Common myeloid progenitor, CD34-positive (primary cell): ENCODE results near the gene SPATA18.
"Not testable (repeated sequence)": the region's sequence is repeated elsewhere in the genome, so short reads cannot be mapped to it uniquely, and the experiment has no call there.

Source experiments
- CTCF ChIA-PET: fragments of 350-600 bp; sonication (Branson Sonifier 250); formaldehyde crosslinking; loops from one replicate; lab custom pipeline; 2021; ENCODE audit warnings: antibody characterized with exemption; lab: Charles Lee
- POLR2A ChIA-PET: fragments of 350-600 bp; sonication (Branson Sonifier 250); formaldehyde crosslinking; loops from one replicate; lab custom pipeline; 2021; ENCODE audit warnings: antibody characterized with exemption; lab: Charles Lee
- DNase-seq, 3 donors: peaks; one replicate each; pipeline versions ENCODE4 v3.0.0 to v3.0.0-alpha.2; 2013
- H3K27ac ChIP-seq, 2 experiments: 1 replicate in 1 of 2; 2 replicates in 1 of 2; pipeline ENCODE4 v1.7.0; 2013; ENCODE audit warnings: inconsistent platforms in 2 of 2, low read length in 2 of 2, mild to moderate bottlenecking in 2 of 2, low read depth in 1 of 2, moderate library complexity in 1 of 2; ENCODE audit not compliant: severe bottlenecking in 2 of 2, insufficient read depth in 1 of 2, poor library complexity in 1 of 2
- H3K27me3 ChIP-seq, 5 experiments: replicated peaks in 2 of 5; 1 replicate in 3 of 5; 2 replicates in 2 of 5; pipeline versions ENCODE4 v1.6.1 to v1.7.0; 2013; ENCODE audit warnings: low read length in 4 of 5, mild to moderate bottlenecking in 2 of 5, moderate library complexity in 2 of 5, inconsistent platforms in 1 of 5; ENCODE audit not compliant: insufficient read depth in 5 of 5, control insufficient read depth in 4 of 5
- H3K36me3 ChIP-seq, 4 experiments: 1 replicate in 2 of 4; 2 replicates in 2 of 4; pipeline versions ENCODE4 v1.6.1 to v1.7.0; 2013; ENCODE audit warnings: low read length in 3 of 4, control low read depth in 1 of 4, mild to moderate bottlenecking in 1 of 4; ENCODE audit not compliant: control insufficient read depth in 4 of 4, insufficient read depth in 4 of 4
- H3K4me1 ChIP-seq, 4 experiments: 1 replicate in 3 of 4; 2 replicates in 1 of 4; pipeline versions ENCODE4 v1.6.1 to v1.7.1; 2013; ENCODE audit warnings: low read length in 3 of 4, mild to moderate bottlenecking in 3 of 4, control low read depth in 1 of 4, inconsistent platforms in 1 of 4, moderate library complexity in 1 of 4; ENCODE audit not compliant: control insufficient read depth in 4 of 4, insufficient read depth in 4 of 4; ENCODE audit errors: control extremely low read depth in 1 of 4
- H3K4me3 ChIP-seq, 7 experiments: 1 replicate in 4 of 7; 2 replicates in 3 of 7; pipeline versions ENCODE4 v1.5.1 to v1.7.0; 2013; ENCODE audit warnings: mild to moderate bottlenecking in 7 of 7, low read length in 6 of 7, moderate library complexity in 6 of 7, inconsistent platforms in 2 of 7, low read depth in 2 of 7, control low read depth in 1 of 7; ENCODE audit not compliant: insufficient read depth in 4 of 7, control insufficient read depth in 1 of 7; ENCODE audit errors: extremely low read depth in 1 of 7
- H3K9me3 ChIP-seq, 5 experiments: 1 replicate in 4 of 5; 2 replicates in 1 of 5; pipeline versions ENCODE4 v1.6.1 to v1.7.1; 2013; ENCODE audit warnings: low read length in 4 of 5, mild to moderate bottlenecking in 2 of 5, inconsistent platforms in 1 of 5, low read depth in 1 of 5, moderate library complexity in 1 of 5; ENCODE audit not compliant: control insufficient read depth in 4 of 5, insufficient read depth in 2 of 5; ENCODE audit errors: control extremely low read depth in 1 of 5
- WGBS: methylation state at CpG from one replicate; pipeline ENCODE4 v1.1.5; 2013; ENCODE audit not compliant: insufficient coverage; 5-methylcytosine and 5-hydroxymethylcytosine counted together

SPATA18 gene

GRCh38 chr4:52112411-52112810 lies 61.3 kb downstream of the SPATA18 start:
- no peak for DNase-seq
- Histone ChIP-seq H3K27ac (no peak overlapping the region), H3K4me3 (no peak overlapping the region), H3K9me3 (no peaks in the 10 kb centered on the region), H3K36me3 (no peaks in the 10 kb centered on the region), H3K4me1 (no peaks in the 10 kb centered on the region), H3K27me3 (no peaks in the 10 kb centered on the region)
- no CpG with 5 or more reads among the region's 1 CpG for WGBS
- CTCF ChIA-PET = no interaction called here
- POLR2A ChIA-PET = no interaction called here

GRCh38 chr4:52116641-52117040 lies 65.5 kb downstream of the SPATA18 start:
- WGBS = 94% methylated on average over 2 of the region's 2 CpGs
- no peaks in the 10 kb centered on the region for H3K36me3 ChIP-seq
- DNase-seq = no peak
- POLR2A ChIA-PET = no interaction called here
- no peaks in the 10 kb centered on the region for H3K4me1 ChIP-seq
- CTCF ChIA-PET = no interaction called here
- H3K9me3 ChIP-seq = no peaks in the 10 kb centered on the region
- no peaks in the 10 kb centered on the region for H3K27me3 ChIP-seq
- no peak overlapping the region for H3K27ac ChIP-seq
- H3K4me3 ChIP-seq = no peak overlapping the region

- no peaks in the 10 kb centered on the region for H3K4me1 ChIP-seq
Observed at GRCh38 chr4:52126226-52126625, 75.1 kb downstream of the SPATA18 start.

DNA sequence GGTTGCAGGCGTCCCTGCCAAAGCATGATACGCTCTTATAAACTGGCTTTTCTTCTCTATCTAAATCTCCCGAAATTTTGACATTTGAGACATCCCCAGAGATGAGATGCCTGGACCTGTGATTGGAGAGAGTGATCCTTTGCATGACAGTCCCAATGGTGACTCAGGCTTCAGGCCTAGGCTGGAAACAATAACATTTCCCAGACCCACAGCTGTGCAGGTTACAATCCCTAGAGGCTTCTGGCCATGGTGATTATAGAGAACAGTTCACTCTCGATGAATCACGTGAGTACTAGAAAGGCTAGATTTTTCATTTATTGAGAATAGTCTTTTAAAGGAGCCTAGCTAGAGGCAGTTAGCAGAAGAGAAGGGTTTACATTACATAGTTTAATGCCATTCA lies 75.9 kb downstream of the SPATA18 start:
- POLR2A ChIA-PET = no interaction called here
- Histone ChIP-seq H3K4me1 (no peaks in the 10 kb centered on the region), H3K36me3 (no peaks in the 10 kb centered on the region), H3K9me3 (peaks cover 0 to 4% (median 0%) of the 10 kb centered on the region in 5 experiments), H3K27ac (no peak overlapping the region), H3K4me3 (no peak overlapping the region), H3K27me3 (no peaks in the 10 kb centered on the region)
- WGBS = 100% methylated on average over 2 of the region's 5 CpGs
- CTCF ChIA-PET = no interaction called here
- DNase-seq = no peak

More at GRCh38 chr4:52126226-52126625, 75.1 kb downstream of the SPATA18 start:
- no peak for DNase-seq
- H3K36me3 ChIP-seq = no peaks in the 10 kb centered on the region
- H3K27me3 ChIP-seq = no peaks in the 10 kb centered on the region
- CTCF ChIA-PET = no interaction called here
- no peak overlapping the region for H3K27ac ChIP-seq
- POLR2A ChIA-PET = no interaction called here
- WGBS = 100% methylated on average over 1 of the region's 3 CpGs
- peaks cover 0 to 4% (median 0%) of the 10 kb centered on the region in 5 experiments for H3K9me3 ChIP-seq
- no peak overlapping the region for H3K4me3 ChIP-seq

DNA sequence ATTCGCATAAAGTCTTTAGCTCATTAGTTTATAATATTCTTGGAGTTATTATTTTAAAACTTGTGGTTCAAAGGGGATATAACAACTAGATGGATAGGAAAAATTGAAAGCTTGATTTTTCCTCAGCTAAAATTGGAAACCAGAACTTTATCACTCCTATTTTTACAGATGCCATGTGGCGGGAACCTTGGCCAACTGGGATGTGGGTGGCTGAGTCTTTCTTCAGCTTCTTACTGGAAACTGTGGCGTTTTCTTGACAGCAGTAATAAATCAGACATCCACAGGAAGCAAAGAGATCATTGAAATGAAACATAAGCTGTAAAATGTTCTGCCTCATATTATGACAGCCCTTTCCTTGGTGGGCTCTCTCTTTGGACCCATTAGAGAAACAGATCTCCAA lies 84.1 kb downstream of the SPATA18 start:
- Histone ChIP-seq H3K4me3 (no peak overlapping the region), H3K9me3 (no peaks in the 10 kb centered on the region), H3K36me3 (no peaks in the 10 kb centered on the region), H3K27me3 (no peaks in the 10 kb centered on the region), H3K27ac (no peak overlapping the region), H3K4me1 (no peaks in the 10 kb centered on the region)
- 29% methylated on average over 1 of the region's 3 CpGs for WGBS
- no peak for DNase-seq
- CTCF ChIA-PET = interaction anchor here (0.8 kb wide), 1 partner anchor 239 kb away, joined by 3 read pairs; no protein-coding TSS in a partner anchor
- POLR2A ChIA-PET = no interaction called here

GRCh38 chr4:52137152-52137551 lies 86.0 kb downstream of the SPATA18 start:
- H3K27ac ChIP-seq, H3K36me3 ChIP-seq, CTCF ChIA-PET, H3K4me1 ChIP-seq, H3K4me3 ChIP-seq, H3K9me3 ChIP-seq, H3K27me3 ChIP-seq, DNase-seq, POLR2A ChIA-PET: not testable (repeated sequence)
- WGBS = no CpG with 5 or more reads among the region's 1 CpG

DNA sequence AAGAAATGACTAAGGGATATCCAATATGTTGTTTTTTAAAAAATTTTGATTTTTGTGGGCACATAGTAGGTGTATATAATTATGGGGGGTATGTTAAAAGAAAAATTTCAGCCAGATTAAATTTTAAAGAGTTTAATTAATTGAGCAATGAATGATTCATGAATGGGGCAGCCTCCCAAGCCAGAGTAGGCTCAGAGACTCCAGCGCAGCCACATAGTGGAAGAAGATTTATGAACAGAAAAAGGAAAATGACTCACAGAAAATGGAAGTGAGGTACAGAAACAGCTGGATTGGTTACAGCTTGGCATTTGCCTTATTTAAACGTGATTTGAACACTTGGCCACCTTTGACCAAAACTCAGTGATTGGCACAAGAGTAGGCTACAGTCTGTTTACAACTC lies 91.7 kb downstream of the SPATA18 start:
- no peak overlapping the region for H3K4me3 ChIP-seq
- CTCF ChIA-PET = no interaction called here
- no peaks in the 10 kb centered on the region for H3K36me3 ChIP-seq
- POLR2A ChIA-PET = no interaction called here
- H3K27ac ChIP-seq = no peak overlapping the region
- no peaks in the 10 kb centered on the region for H3K27me3 ChIP-seq
- DNase-seq = no peak
- no peaks in the 10 kb centered on the region for H3K4me1 ChIP-seq
- WGBS = 75% methylated on average over 2 of the region's 2 CpGs
- H3K9me3 ChIP-seq = peaks cover 0 to 1% (median 0%) of the 10 kb centered on the region in 5 experiments
